Right atrium auricular region (tissue), 2 donors: ENCODE measurements around the gene LRRC53. TPM values are rescaled to one million over a fixed set of nuclear protein-coding genes. Genes with fewer than 3 reads are reported as not detected.

Experiments
- DNase-seq: peaks from one replicate; pipeline ENCODE4 v3.0.0-alpha.2; 2019; ENCODE audit warnings: low spot score
- H3K27ac ChIP-seq, 2 donors: fragments of 200-600 bp; sonication (generic); 1 replicate in 1 of 2; 2 replicates in 1 of 2; pipeline ENCODE4 v1.5.1; 2016 to 2019
- H3K27me3 ChIP-seq, 2 donors: fragments of 200-600 bp; sonication (generic); one replicate each; pipeline versions ENCODE4 v1.5.1 to v1.6.0; 2017 to 2019
- H3K36me3 ChIP-seq: fragments of 200-600 bp; sonication (generic); one replicate; pipeline ENCODE4 v1.5.1; 2016
- H3K4me1 ChIP-seq, 2 donors: fragments of 200-600 bp; sonication (generic); one replicate each; pipeline versions ENCODE4 v1.5.1 to v1.6.0; 2017 to 2019
- H3K4me3 ChIP-seq, 2 donors: fragments of 200-600 bp; sonication (generic); 1 replicate in 1 of 2; 2 replicates in 1 of 2; pipeline ENCODE4 v1.5.1; 2017 to 2019; ENCODE audit warnings: mild to moderate bottlenecking in 1 of 2, moderate library complexity in 1 of 2
- H3K9me3 ChIP-seq, 2 donors: fragments of 200-600 bp; sonication (generic); one replicate each; pipeline ENCODE4 v1.5.1; 2019
- CTCF ChIP-seq, 2 donors: fragments of 200-600 bp; sonication (generic); IDR thresholded peaks; one replicate each; pipeline ENCODE4 v1.5.1; 2019; ENCODE audit warnings: antibody characterized with exemption in 2 of 2
- total RNA-seq, 2 donors: library from RNA; depleted of rRNA; stranded (reverse); fragments of >200 nt; gene quantifications; one replicate each; pipeline ENCODE4 v1.1.0, GENCODE V29; 2016

The LRRC53 gene
- total RNA-seq, 2 donors from 2014 or later: not detected

DNA sequence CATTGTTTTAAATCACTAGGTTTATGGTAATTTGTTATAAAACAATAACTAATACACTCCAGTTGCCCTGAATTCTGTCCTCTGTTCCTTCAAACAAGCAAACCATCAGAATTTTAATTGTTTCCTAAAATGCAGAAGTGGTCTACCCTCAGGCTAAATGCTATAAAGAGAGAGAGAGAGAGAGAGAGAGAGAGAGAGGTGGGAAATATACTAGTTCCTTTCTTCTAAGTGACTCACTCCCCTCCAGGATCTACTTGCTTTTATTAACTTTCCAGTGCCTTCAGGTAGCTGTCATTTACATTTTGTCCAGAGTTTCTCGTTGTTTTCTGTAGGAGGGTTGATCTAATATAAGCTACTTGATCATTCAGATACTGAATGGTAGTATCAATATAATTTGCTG lies 26.4 kb downstream of the LRRC53 start:
- no peaks in the 10 kb centered on the region for H3K27me3 ChIP-seq
- no peak overlapping the region for H3K4me3 ChIP-seq
- no peak for TF ChIP-seq CTCF (IDR thresholded peaks at IDR 0.05)
- no peaks in the 10 kb centered on the region for H3K9me3 ChIP-seq
- H3K36me3 ChIP-seq: no peaks in the 10 kb centered on the region
- DNase-seq: no peak
- H3K4me1 ChIP-seq: no peaks in the 10 kb centered on the region
- H3K27ac ChIP-seq: no peak overlapping the region

DNA sequence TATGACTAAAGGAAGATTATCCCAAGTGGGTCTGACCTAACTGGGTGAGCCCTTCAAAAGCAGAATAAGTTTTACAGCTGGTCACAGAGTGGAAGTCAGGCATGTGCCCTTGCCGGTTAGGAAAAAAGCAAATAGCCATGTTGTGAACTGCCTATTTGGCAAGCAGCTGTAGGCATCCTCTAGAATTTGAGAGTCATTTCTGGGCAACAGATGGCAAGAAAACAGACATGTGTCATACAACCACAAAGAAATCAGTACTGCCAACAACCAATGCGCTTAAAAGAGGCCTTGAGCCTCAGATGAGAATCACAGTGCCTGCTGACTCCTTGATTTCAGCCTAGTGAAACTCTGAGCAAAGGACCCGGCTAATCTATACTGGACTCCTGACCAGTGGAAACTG lies 26.8 kb downstream of the LRRC53 start:
- no peaks in the 10 kb centered on the region for H3K27me3 ChIP-seq
- H3K9me3 ChIP-seq: no peaks in the 10 kb centered on the region
- no peak for TF ChIP-seq CTCF (IDR thresholded peaks at IDR 0.05)
- H3K36me3 ChIP-seq: no peaks in the 10 kb centered on the region
- no peak overlapping the region for H3K4me3 ChIP-seq
- no peak for DNase-seq
- H3K4me1 ChIP-seq: no peaks in the 10 kb centered on the region
- no peak overlapping the region for H3K27ac ChIP-seq

- no peak overlapping the region for H3K4me3 ChIP-seq
- no peaks in the 10 kb centered on the region for H3K9me3 ChIP-seq
- no peak for DNase-seq
- H3K27ac ChIP-seq: no peak overlapping the region
- no peaks in the 10 kb centered on the region for H3K4me1 ChIP-seq
- H3K36me3 ChIP-seq: no peaks in the 10 kb centered on the region
- TF ChIP-seq CTCF (IDR thresholded peaks at IDR 0.05): no peak
- H3K27me3 ChIP-seq: no peaks in the 10 kb centered on the region
These were observed 30.8 kb downstream of the LRRC53 start for GRCh38 chr1:74481607-74482006.

- Histone ChIP-seq H3K9me3 (no peaks in the 10 kb centered on the region), H3K27ac (no peak overlapping the region), H3K4me3 (no peak overlapping the region), H3K4me1 (no peaks in the 10 kb centered on the region), H3K27me3 (no peaks in the 10 kb centered on the region), H3K36me3 (no peaks in the 10 kb centered on the region)
- TF ChIP-seq CTCF (IDR thresholded peaks at IDR 0.05): no peak
- DNase-seq: no peak
These were observed 32.3 kb downstream of the LRRC53 start for GRCh38 chr1:74480068-74480467.

DNA sequence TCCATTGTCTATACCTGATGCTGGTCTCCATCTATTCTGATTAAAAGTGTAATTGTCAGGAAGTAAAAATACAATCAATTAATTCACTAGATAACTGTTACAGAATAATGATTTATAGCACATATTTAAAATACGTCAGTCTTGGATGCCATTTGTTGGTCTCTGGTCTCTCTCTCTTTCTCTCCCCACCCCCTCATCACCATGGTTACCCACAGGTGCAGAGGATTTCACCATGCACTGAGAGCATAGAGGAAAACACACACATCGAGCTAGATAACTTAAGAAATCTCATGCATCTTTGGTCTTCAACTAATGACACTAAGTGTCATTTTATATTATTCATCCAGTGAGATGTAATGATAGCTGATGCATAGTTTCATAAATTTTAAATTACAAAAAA lies 33.4 kb downstream of the LRRC53 start:
- no peaks in the 10 kb centered on the region for H3K9me3 ChIP-seq
- no peaks in the 10 kb centered on the region for H3K36me3 ChIP-seq
- no peaks in the 10 kb centered on the region for H3K27me3 ChIP-seq
- no peak overlapping the region for H3K4me3 ChIP-seq
- H3K27ac ChIP-seq: no peak overlapping the region
- no peak for DNase-seq
- no peaks in the 10 kb centered on the region for H3K4me1 ChIP-seq
- TF ChIP-seq CTCF (IDR thresholded peaks at IDR 0.05): no peak

DNA sequence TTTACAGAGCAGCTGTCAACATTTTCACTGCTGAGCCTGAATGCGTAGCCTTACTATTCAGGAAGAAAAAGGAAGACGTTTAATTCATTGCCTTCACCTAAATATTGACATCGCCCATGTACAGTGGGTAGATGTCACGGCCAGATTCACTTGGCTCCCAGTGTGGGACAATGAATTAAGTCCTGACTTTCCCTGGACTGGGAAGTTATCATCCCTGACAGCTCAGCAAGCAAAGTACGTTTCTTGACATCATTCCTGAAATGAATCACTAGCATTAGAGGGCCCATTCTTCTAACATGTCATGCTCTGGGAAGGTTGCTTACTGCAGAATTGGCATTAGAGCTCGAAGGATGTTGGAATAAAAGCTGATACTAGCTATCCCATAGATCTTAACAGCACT lies 37.8 kb downstream of the LRRC53 start:
- Histone ChIP-seq H3K4me1 (peaks cover 0 to 17% of the 10 kb centered on the region in 2 donors), H3K27ac (no peak overlapping the region), H3K9me3 (no peaks in the 10 kb centered on the region), H3K27me3 (no peaks in the 10 kb centered on the region), H3K36me3 (no peaks in the 10 kb centered on the region), H3K4me3 (no peak overlapping the region)
- DNase-seq: no peak
- no peak for TF ChIP-seq CTCF (IDR thresholded peaks at IDR 0.05)
